22Rv1 (cell line): ENCODE results near the gene DEAF1.

Experiments used
- H3K27ac ChIP-seq: fragments of 450-650 bp; 2 replicates; pipeline ENCODE4 v1.5.1; 2017
- CTCF ChIP-seq: fragments of 450-650 bp; IDR thresholded peaks from 2 replicates; pipeline ENCODE4 v1.5.1; 2017; ENCODE audit warnings: mild to moderate bottlenecking
- ZFX ChIP-seq: fragments of 450-650 bp; IDR thresholded peaks from 2 replicates; pipeline ENCODE4 v1.6.1; 2017; ENCODE audit warnings: antibody characterized with exemption, borderline replicate concordance

The DEAF1 gene

GRCh38 chr11:638631-639331, 56.2 kb downstream of the DEAF1 start:
- TF ChIP-seq ZFX (no peak), CTCF (no peak)
- H3K27ac ChIP-seq, result peak overlapping the region; percentile 12; the same call in 1 of the 2 replicates

- TF ChIP-seq ZFX, result no peak
- no peak for TF ChIP-seq CTCF
- H3K27ac ChIP-seq, result peak overlapping the region; percentile 12; the same call in 1 of the 2 replicates
Observed at GRCh38 chr11:637593-638521, 57.2 kb downstream of the DEAF1 start.

GRCh38 chr11:637333-637592, 57.8 kb downstream of the DEAF1 start:
- no peak overlapping the region for H3K27ac ChIP-seq
- no peak for TF ChIP-seq ZFX
- TF ChIP-seq CTCF, result no peak

GRCh38 chr11:636511-637332, 58.3 kb downstream of the DEAF1 start, which contains the start of gene DRD4:
TSS of gene DRD4 (plus strand) at chr11:637269. CDS start at chr11:637305, 36 bp downstream.
- no peak within 1 kb of the TSS for H3K27ac ChIP-seq
- TF ChIP-seq ZFX (no peak), CTCF (no peak)

GRCh38 chr11:635945-636510, 59.0 kb downstream of the DEAF1 start:
- H3K27ac ChIP-seq, result no peak overlapping the region
- TF ChIP-seq ZFX, result no peak

GRCh38 chr11:630871-631270, 64.2 kb downstream of the DEAF1 start:
- TF ChIP-seq ZFX, result no peak
- TF ChIP-seq CTCF, result no peak
- no peak overlapping the region for H3K27ac ChIP-seq

GRCh38 chr11:629237-629583, 65.8 kb downstream of the DEAF1 start:
- H3K27ac ChIP-seq, result no peak overlapping the region

More at GRCh38 chr11:629237-629583, 65.8 kb downstream of the DEAF1 start:
- no peak for TF ChIP-seq CTCF
